Measurements from ENCODE around the gene NCMAP. TPM values are rescaled to one million over a fixed set of nuclear protein-coding genes. Genes with fewer than 3 reads are reported as not detected.
A peak's percentile ranks its signal among the peaks of the same experiment; 100 is the strongest.

NCMAP gene
- total and polyA plus RNA-seq, 7 experiments from 2014 or later, result 0.10 to 0.13 (median 0.12) TPM; not detected in 4

DNA sequence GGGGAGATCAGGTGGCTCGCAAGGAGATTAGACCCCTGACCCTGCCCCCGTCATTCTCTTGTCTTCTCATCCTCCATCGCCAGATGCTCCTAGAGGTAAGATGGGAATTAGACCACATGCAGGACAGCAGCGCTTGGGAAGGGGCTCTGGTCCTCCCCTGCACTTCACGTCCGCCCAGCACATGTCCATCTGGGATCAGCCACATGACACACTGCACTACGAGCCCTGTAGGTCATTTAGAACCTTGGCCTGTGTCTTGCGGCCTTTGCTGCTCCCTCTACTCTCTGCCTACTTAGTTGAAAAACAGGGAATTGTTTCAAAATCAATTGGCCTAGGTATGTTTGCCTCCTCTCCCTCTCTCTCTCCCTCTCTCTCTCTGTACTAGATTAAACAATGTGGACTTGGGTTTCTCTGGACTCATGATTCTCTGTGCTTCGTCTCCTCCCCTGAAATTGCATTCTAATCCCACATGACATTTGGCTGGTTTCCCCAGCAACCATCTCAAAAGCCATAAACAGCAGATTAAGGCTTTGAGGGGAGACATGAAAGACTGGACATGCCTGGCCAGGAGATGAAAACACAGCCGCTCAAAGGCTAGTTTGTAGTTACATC lies 3.8 kb upstream of the NCMAP start:
- ChIA-PET POLR2A (no interaction called here), CTCF (interaction anchor here (1.6 kb wide), 1 partner anchor 35 kb away, joined by 3 read pairs; no protein-coding TSS in a partner anchor)
- H3K4me1 Mint-ChIP-seq, result peaks cover 5 to 19% (median 14%) of the 10 kb centered on the region in 7 donors
- Histone ChIP-seq H3K4me1 (ENCODE audit: control insufficient read depth in 2 of 2, insufficient read depth in 2 of 2, low read length in 2 of 2) (peaks cover 0 to 8% of the 10 kb centered on the region in 2 donors), H3K9me3 (ENCODE audit: control insufficient read depth in 2 of 3, low read length in 3 of 3) (no peaks in the 10 kb centered on the region), H3K27me3 (ENCODE audit: control insufficient read depth in 2 of 2, insufficient read depth in 2 of 2, low read length in 2 of 2) (no peaks in the 10 kb centered on the region), H3K4me3 (ENCODE audit: low read length) (no peak overlapping the region), H3K27ac (ENCODE audit: low read depth, low read length) (no peak overlapping the region), H3K36me3 (ENCODE audit: control insufficient read depth in 2 of 3, insufficient read depth in 3 of 3, low read length in 3 of 3) (no peaks in the 10 kb centered on the region)
- peaks cover 0 to 72% (median 4%) of the 10 kb centered on the region in 5 donors for H3K27me3 Mint-ChIP-seq
- H3K4me3 Mint-ChIP-seq, result no peak overlapping the region
- H3K27ac Mint-ChIP-seq, result peak overlapping the region in 1 of 9 donors; percentile 21
- no peaks in the 10 kb centered on the region for H3K9me3 Mint-ChIP-seq
- intact Hi-C loops (cut with micrococcal nuclease), result no loop called here
- DNase-seq (no peak), ATAC-seq (no peak)
- no peaks in the 10 kb centered on the region for H3K36me3 Mint-ChIP-seq

DNA sequence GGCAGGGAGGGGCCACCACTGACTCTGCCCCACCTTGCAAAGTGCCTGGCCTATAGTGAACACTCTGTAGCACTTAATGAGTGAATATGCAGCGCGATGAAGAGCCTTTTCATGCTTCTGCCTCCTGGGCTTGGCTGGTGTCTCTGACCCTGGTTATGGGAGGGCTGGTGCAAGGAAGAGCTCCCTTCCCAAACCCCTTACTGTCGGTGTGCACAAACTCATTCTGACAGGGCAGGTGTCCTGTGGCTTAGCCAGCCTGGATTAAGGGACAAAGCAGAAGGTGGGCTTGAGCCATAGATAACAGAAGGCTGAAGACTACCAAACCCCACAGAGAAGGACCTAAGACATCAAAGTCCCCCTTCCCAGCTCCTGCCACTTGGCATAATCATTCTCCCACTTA lies 2.0 kb upstream of the NCMAP start:
- H3K9me3 Mint-ChIP-seq, result no peaks in the 10 kb centered on the region
- Histone ChIP-seq H3K4me1 (ENCODE audit: control insufficient read depth in 2 of 2, insufficient read depth in 2 of 2, low read length in 2 of 2) (peaks cover 0 to 8% of the 10 kb centered on the region in 2 donors), H3K36me3 (ENCODE audit: control insufficient read depth in 2 of 3, insufficient read depth in 3 of 3, low read length in 3 of 3) (no peaks in the 10 kb centered on the region), H3K27ac (ENCODE audit: low read depth, low read length) (no peak overlapping the region), H3K9me3 (ENCODE audit: control insufficient read depth in 2 of 3, low read length in 3 of 3) (no peaks in the 10 kb centered on the region), H3K27me3 (ENCODE audit: control insufficient read depth in 2 of 2, insufficient read depth in 2 of 2, low read length in 2 of 2) (no peaks in the 10 kb centered on the region), H3K4me3 (ENCODE audit: low read length) (no peak overlapping the region)
- CTCF ChIA-PET, result interaction anchor here (0.6 kb wide), 1 partner anchor 80 kb away, joined by 3 read pairs; no protein-coding TSS in a partner anchor
- no peak for ATAC-seq
- intact Hi-C loops (cut with micrococcal nuclease), result no loop called here
- H3K36me3 Mint-ChIP-seq, result no peaks in the 10 kb centered on the region
- POLR2A ChIA-PET, result no interaction called here
- peaks cover 0 to 70% (median 9%) of the 10 kb centered on the region in 5 donors for H3K27me3 Mint-ChIP-seq
- DNase-seq, result no peak
- peak overlapping the region in 3 of 9 donors; percentile 1 to 49 (median 21) for H3K27ac Mint-ChIP-seq
- peak overlapping the region in 1 of 10 donors; percentile 40 for H3K4me3 Mint-ChIP-seq
- H3K4me1 Mint-ChIP-seq, result peaks cover 10 to 21% (median 10%) of the 10 kb centered on the region in 7 donors

DNA sequence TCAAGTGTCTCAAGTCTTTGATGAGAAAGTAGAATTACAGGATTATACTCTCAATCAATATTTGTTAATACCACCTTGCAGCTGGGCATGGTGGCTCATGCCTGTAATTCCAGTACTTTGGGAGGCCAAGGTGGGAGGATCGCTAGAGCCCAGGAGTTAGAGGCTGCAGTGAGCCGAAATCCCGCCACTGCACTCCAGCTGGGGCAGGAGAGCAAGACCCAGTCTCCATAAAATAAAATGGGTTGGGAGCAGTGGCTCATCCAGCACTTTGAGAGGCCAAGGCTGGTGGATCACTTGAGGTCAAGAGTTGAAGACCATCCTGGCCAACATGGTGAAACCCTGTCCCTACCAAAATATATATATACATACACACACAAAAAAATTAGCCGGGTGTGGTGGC lies 1.2 kb upstream of the NCMAP start:
- ChIA-PET POLR2A (interaction anchor here (0.6 kb wide), 1 partner anchor 145 kb away, joined by 3 read pairs; no protein-coding TSS in a partner anchor), CTCF (interaction anchor here (0.6 kb wide), 1 partner anchor 81 kb away, joined by 3 read pairs; no protein-coding TSS in a partner anchor)
- Mint-ChIP-seq H3K27ac (no peak overlapping the region), H3K9me3 (no peaks in the 10 kb centered on the region), H3K4me1 (peaks cover 10 to 21% (median 10%) of the 10 kb centered on the region in 7 donors), H3K27me3 (peaks cover 0 to 66% (median 9%) of the 10 kb centered on the region in 5 donors), H3K36me3 (no peaks in the 10 kb centered on the region), H3K4me3 (peak overlapping the region in 6 of 10 donors; percentile 79 to 92 (median 87))
- intact Hi-C loops (cut with micrococcal nuclease), result no loop called here
- Histone ChIP-seq H3K27me3 (ENCODE audit: control insufficient read depth in 2 of 2, insufficient read depth in 2 of 2, low read length in 2 of 2) (no peaks in the 10 kb centered on the region), H3K36me3 (ENCODE audit: control insufficient read depth in 2 of 3, insufficient read depth in 3 of 3, low read length in 3 of 3) (no peaks in the 10 kb centered on the region), H3K4me3 (ENCODE audit: low read length) (no peak overlapping the region), H3K27ac (ENCODE audit: low read depth, low read length) (no peak overlapping the region), H3K9me3 (ENCODE audit: control insufficient read depth in 2 of 3, low read length in 3 of 3) (no peaks in the 10 kb centered on the region), H3K4me1 (ENCODE audit: control insufficient read depth in 2 of 2, insufficient read depth in 2 of 2, low read length in 2 of 2) (peaks cover 0 to 8% of the 10 kb centered on the region in 2 donors)
- DNase-seq (no peak), ATAC-seq (no peak)

DNA sequence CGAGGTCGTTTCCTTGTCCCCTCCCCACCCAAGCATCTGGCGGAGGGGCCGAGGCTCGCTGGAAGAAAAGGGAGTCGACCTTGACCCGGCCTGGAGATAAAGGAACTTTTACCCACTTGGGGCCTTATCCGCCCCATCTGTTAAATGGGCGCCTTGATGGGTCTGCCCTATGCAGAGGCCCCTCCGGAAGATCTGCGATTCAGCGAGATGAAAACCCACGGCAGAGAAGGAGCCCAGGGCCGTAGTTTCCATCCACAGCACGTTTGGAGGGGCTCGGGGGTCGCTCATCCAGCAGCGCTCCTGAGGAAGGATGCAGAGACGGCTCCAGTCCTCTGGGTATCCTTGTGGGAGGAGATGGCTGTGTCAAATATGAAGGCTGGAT lies 518 bp downstream of the NCMAP start:
- H3K4me3 ChIP-seq (ENCODE audit: low read length), result peak overlapping the region; percentile 18
- DNase-seq, result no peak

DNA sequence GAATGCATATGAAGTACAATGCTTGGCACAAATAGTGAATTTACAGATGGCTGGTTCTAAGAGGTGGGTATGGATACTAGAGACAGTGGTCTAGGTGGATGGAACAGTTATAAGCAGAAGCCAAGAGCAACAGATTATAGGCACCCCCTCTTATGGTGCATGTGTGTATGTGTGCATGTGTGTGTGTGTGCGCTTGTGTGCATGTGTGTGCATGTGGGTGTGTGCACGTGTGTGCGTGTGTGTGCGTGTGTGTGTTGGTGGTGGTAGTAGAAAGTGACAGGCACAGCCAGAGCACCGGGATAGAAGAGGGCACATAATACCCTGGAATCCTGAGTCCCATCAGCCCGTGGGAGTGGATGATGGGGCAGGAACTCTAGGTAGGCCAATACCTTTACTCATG lies 1.3 kb downstream of the NCMAP start:
- no peaks in the 10 kb centered on the region for H3K27me3 ChIP-seq (ENCODE audit: control insufficient read depth in 2 of 2, insufficient read depth in 2 of 2, low read length in 2 of 2)
- no peak overlapping the region for H3K4me3 ChIP-seq (ENCODE audit: low read length)
- DNase-seq (no peak), ATAC-seq (no peak)
- peak overlapping the region in 6 of 10 donors; percentile 6 to 84 (median 75) for H3K4me3 Mint-ChIP-seq
- no peaks in the 10 kb centered on the region for H3K9me3 ChIP-seq (ENCODE audit: control insufficient read depth in 2 of 3, low read length in 3 of 3)
- no peaks in the 10 kb centered on the region for H3K9me3 Mint-ChIP-seq
- intact Hi-C loops (cut with micrococcal nuclease), result no loop called here
- POLR2A ChIA-PET, result interaction anchor here (0.5 kb wide), 1 partner anchor 51 kb away, joined by 3 read pairs; no protein-coding TSS in a partner anchor
- peaks cover 10 to 26% (median 10%) of the 10 kb centered on the region in 7 donors for H3K4me1 Mint-ChIP-seq
- H3K27ac Mint-ChIP-seq, result peak overlapping the region in 2 of 9 donors; percentile 31 to 82
- CTCF ChIA-PET, result interaction anchor here (1.1 kb wide), 1 partner anchor 9 kb away, joined by 3 read pairs; no protein-coding TSS in a partner anchor
- peaks cover 0 to 8% of the 10 kb centered on the region in 2 donors for H3K4me1 ChIP-seq (ENCODE audit: control insufficient read depth in 2 of 2, insufficient read depth in 2 of 2, low read length in 2 of 2)
- no peak overlapping the region for H3K27ac ChIP-seq (ENCODE audit: low read depth, low read length)
- no peaks in the 10 kb centered on the region for H3K36me3 Mint-ChIP-seq
- H3K36me3 ChIP-seq (ENCODE audit: control insufficient read depth in 2 of 3, insufficient read depth in 3 of 3, low read length in 3 of 3), result no peaks in the 10 kb centered on the region
- H3K27me3 Mint-ChIP-seq, result peaks cover 0 to 60% (median 9%) of the 10 kb centered on the region in 5 donors

More for the DNA sequence above, 518 bp downstream of the NCMAP start:
- ChIA-PET CTCF (no interaction called here), POLR2A (no interaction called here)
- Mint-ChIP-seq H3K36me3 (no peaks in the 10 kb centered on the region), H3K9me3 (no peaks in the 10 kb centered on the region), H3K27me3 (peaks cover 0 to 58% (median 9%) of the 10 kb centered on the region in 5 donors), H3K4me3 (peak overlapping the region in 9 of 10 donors; percentile 42 to 84 (median 71)), H3K27ac (peak overlapping the region in 4 of 9 donors; percentile 14 to 82 (median 52)), H3K4me1 (peaks cover 10 to 21% (median 10%) of the 10 kb centered on the region in 7 donors)
- intact Hi-C loops (cut with micrococcal nuclease), result no loop called here
- H3K27ac ChIP-seq (ENCODE audit: low read depth, low read length), result peak overlapping the region; percentile 47
- no peak for ATAC-seq
- H3K9me3 ChIP-seq (ENCODE audit: control insufficient read depth in 2 of 3, low read length in 3 of 3), result no peaks in the 10 kb centered on the region
- H3K36me3 ChIP-seq (ENCODE audit: control insufficient read depth in 2 of 3, insufficient read depth in 3 of 3, low read length in 3 of 3), result no peaks in the 10 kb centered on the region
- peaks cover 0 to 8% of the 10 kb centered on the region in 2 donors for H3K4me1 ChIP-seq (ENCODE audit: control insufficient read depth in 2 of 2, insufficient read depth in 2 of 2, low read length in 2 of 2)
- no peaks in the 10 kb centered on the region for H3K27me3 ChIP-seq (ENCODE audit: control insufficient read depth in 2 of 2, insufficient read depth in 2 of 2, low read length in 2 of 2)

DNA sequence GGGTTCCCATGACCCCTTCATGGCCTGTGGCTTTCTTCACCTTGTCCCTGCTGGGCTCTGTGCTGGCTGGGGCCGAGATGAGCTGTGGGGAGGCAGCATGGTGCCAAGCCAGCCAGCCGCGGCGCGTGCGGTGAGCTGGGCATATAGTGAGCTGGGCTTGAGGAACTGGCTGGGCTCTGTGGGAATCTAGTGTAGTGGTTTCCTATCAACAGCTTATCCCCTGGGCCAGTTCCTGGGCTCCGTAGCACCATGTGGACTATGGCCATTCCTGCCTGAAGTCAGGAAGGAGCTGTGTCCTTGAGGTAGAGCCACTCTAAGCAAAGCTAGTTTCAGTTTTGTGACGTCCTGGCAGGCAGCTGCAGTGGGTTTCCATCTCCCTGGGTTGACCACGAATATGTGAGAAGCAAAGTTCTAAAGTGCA lies 1.8 kb downstream of the NCMAP start:
- H3K27ac ChIP-seq (ENCODE audit: low read depth, low read length), result no peak overlapping the region
- peaks cover 0 to 61% (median 9%) of the 10 kb centered on the region in 5 donors for H3K27me3 Mint-ChIP-seq
- H3K4me1 Mint-ChIP-seq, result peaks cover 10 to 31% (median 13%) of the 10 kb centered on the region in 7 donors
- DNase-seq, result no peak
- ChIA-PET CTCF (interaction anchor here (0.7 to 1.2 kb wide), 3 partner anchors 9 to 142 kb away, joined by 3 to 4 read pairs (median 3); partner anchors contain the start of gene NIPAL3), POLR2A (no interaction called here)
- intact Hi-C loops (cut with micrococcal nuclease), result no loop called here
- H3K4me1 ChIP-seq (ENCODE audit: control insufficient read depth in 2 of 2, insufficient read depth in 2 of 2, low read length in 2 of 2), result peaks cover 0 to 8% of the 10 kb centered on the region in 2 donors
- H3K4me3 Mint-ChIP-seq, result no peak overlapping the region
- H3K27ac Mint-ChIP-seq, result no peak overlapping the region
- H3K9me3 ChIP-seq (ENCODE audit: control insufficient read depth in 2 of 3, low read length in 3 of 3), result no peaks in the 10 kb centered on the region
- ATAC-seq, result no peak
- no peaks in the 10 kb centered on the region for H3K9me3 Mint-ChIP-seq
- no peaks in the 10 kb centered on the region for H3K27me3 ChIP-seq (ENCODE audit: control insufficient read depth in 2 of 2, insufficient read depth in 2 of 2, low read length in 2 of 2)
- no peaks in the 10 kb centered on the region for H3K36me3 ChIP-seq (ENCODE audit: control insufficient read depth in 2 of 3, insufficient read depth in 3 of 3, low read length in 3 of 3)
- no peaks in the 10 kb centered on the region for H3K36me3 Mint-ChIP-seq
- H3K4me3 ChIP-seq (ENCODE audit: low read length), result no peak overlapping the region
